ENCODE measurements around the gene ARID5B.

Gene ARID5B

GRCh38 chr10:61952028-61952674, 50.7 kb downstream of the ARID5B start:
- ChIA-PET POLR2A (interaction anchor here (1.0 kb wide), 1 partner anchor 15 kb away, joined by 3 read pairs; no protein-coding TSS in a partner anchor), CTCF (no interaction called here)
- no peak for DNase-seq (ENCODE audit: extremely low spot score)
- TF ChIP-seq TARDBP (IDR thresholded peaks at IDR 0.05) (no peak), FOXM1 (IDR thresholded peaks at IDR 0.05; ENCODE audit: borderline replicate concordance) (no peak), NFRKB (IDR thresholded peaks at IDR 0.05) (no peak), ZNF384 (IDR thresholded peaks at IDR 0.05) (no peak), PKNOX1 (IDR thresholded peaks at IDR 0.05) (no peak), L3MBTL2 (conservative IDR thresholded peaks at IDR 0.05) (no peak), SUZ12 (IDR thresholded peaks at IDR 0.05) (no peak), FOXK2 (IDR thresholded peaks at IDR 0.05) (no peak), HDGF (IDR thresholded peaks at IDR 0.05; ENCODE audit: borderline replicate concordance) (no peak), ELF4 (IDR thresholded peaks at IDR 0.05) (no peak), ARNT (IDR thresholded peaks at IDR 0.05) (no peak), FOXA1 (IDR thresholded peaks at IDR 0.05) (no peak), BHLHE40 (IDR thresholded peaks at IDR 0.05; ENCODE audit: borderline replicate concordance) (no peak), CTBP1 (IDR thresholded peaks at IDR 0.05; ENCODE audit: borderline replicate concordance) (no peak), LEF1 (IDR thresholded peaks at IDR 0.05; ENCODE audit: borderline replicate concordance) (no peak), SP1 (IDR thresholded peaks at IDR 0.05) (no peak)

GRCh38 chr10:61953183-61953582, 51.7 kb downstream of the ARID5B start:
- DNase-seq (ENCODE audit: extremely low spot score) = no peak
- no peak for TF ChIP-seq HDGF (IDR thresholded peaks at IDR 0.05; ENCODE audit: borderline replicate concordance)
- no peak for TF ChIP-seq L3MBTL2 (conservative IDR thresholded peaks at IDR 0.05)
- no peak for TF ChIP-seq ZNF384 (IDR thresholded peaks at IDR 0.05)
- no peak for TF ChIP-seq FOXK2 (IDR thresholded peaks at IDR 0.05)
- TF ChIP-seq SUZ12 (IDR thresholded peaks at IDR 0.05) = no peak
- TF ChIP-seq LEF1 (IDR thresholded peaks at IDR 0.05; ENCODE audit: borderline replicate concordance) = no peak
- TF ChIP-seq PKNOX1 (IDR thresholded peaks at IDR 0.05) = no peak
- no peak for TF ChIP-seq NFRKB (IDR thresholded peaks at IDR 0.05)
- TF ChIP-seq FOXM1 (IDR thresholded peaks at IDR 0.05; ENCODE audit: borderline replicate concordance) = no peak
- TF ChIP-seq ARNT (IDR thresholded peaks at IDR 0.05) = no peak
- TF ChIP-seq TARDBP (IDR thresholded peaks at IDR 0.05) = no peak
- no peak for TF ChIP-seq FOXA1 (IDR thresholded peaks at IDR 0.05)
- ChIA-PET CTCF (no interaction called here), POLR2A (interaction anchor here (1.0 kb wide), 1 partner anchor 14 kb away, joined by 3 read pairs; no protein-coding TSS in a partner anchor)

DNA sequence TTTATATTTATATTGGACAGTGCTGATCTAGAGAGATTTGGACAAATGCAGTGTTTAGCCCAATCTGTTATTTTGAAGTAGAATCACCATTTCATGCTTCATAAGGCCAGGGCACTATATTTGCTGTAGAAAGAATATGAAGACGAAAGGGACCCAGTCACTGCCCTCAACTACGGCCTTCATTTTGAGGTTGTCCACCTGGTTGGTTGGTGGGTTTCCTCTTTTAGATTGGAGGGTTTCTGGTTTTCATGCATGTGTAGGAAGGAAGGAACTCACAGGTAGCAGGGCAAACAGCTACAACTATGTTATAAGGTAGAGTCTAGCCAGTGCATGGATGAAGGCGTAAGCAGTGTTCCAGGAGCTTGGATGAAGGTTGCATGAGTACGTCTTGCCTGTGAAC, 56.3 kb downstream of the ARID5B start:
- CTCF ChIA-PET = no interaction called here
- DNase-seq (ENCODE audit: extremely low spot score) = no peak
- TF ChIP-seq NFRKB (IDR thresholded peaks at IDR 0.05) (no peak), FOXM1 (IDR thresholded peaks at IDR 0.05; ENCODE audit: borderline replicate concordance) (no peak), SP1 (IDR thresholded peaks at IDR 0.05) (no peak), SUZ12 (IDR thresholded peaks at IDR 0.05) (no peak), LEF1 (IDR thresholded peaks at IDR 0.05; ENCODE audit: borderline replicate concordance) (no peak), TARDBP (IDR thresholded peaks at IDR 0.05) (no peak), CTBP1 (IDR thresholded peaks at IDR 0.05; ENCODE audit: borderline replicate concordance) (no peak), FOXK2 (IDR thresholded peaks at IDR 0.05) (no peak), ELF4 (IDR thresholded peaks at IDR 0.05) (no peak), PKNOX1 (IDR thresholded peaks at IDR 0.05) (no peak), ZNF384 (IDR thresholded peaks at IDR 0.05) (no peak), FOXA1 (IDR thresholded peaks at IDR 0.05) (no peak), BHLHE40 (IDR thresholded peaks at IDR 0.05; ENCODE audit: borderline replicate concordance) (no peak), HDGF (IDR thresholded peaks at IDR 0.05; ENCODE audit: borderline replicate concordance) (no peak), L3MBTL2 (conservative IDR thresholded peaks at IDR 0.05) (no peak)
- POLR2A ChIA-PET = no interaction called here

- TF ChIP-seq LEF1 (IDR thresholded peaks at IDR 0.05; ENCODE audit: borderline replicate concordance) (no peak), HDGF (IDR thresholded peaks at IDR 0.05; ENCODE audit: borderline replicate concordance) (no peak), TARDBP (IDR thresholded peaks at IDR 0.05) (no peak)
- ChIA-PET POLR2A (no interaction called here), CTCF (interaction anchor here (0.5 kb wide), 1 partner anchor 9 kb away, joined by 3 read pairs; no protein-coding TSS in a partner anchor)
- no peak for DNase-seq (ENCODE audit: extremely low spot score)
Observed at GRCh38 chr10:61958311-61958710, 56.8 kb downstream of the ARID5B start.

- TF ChIP-seq L3MBTL2 (conservative IDR thresholded peaks at IDR 0.05) (no peak), FOXA1 (IDR thresholded peaks at IDR 0.05) (no peak), PKNOX1 (IDR thresholded peaks at IDR 0.05) (no peak), CTBP1 (IDR thresholded peaks at IDR 0.05; ENCODE audit: borderline replicate concordance) (no peak), SP1 (IDR thresholded peaks at IDR 0.05) (no peak), SUZ12 (IDR thresholded peaks at IDR 0.05) (no peak), ARNT (IDR thresholded peaks at IDR 0.05) (no peak), HDGF (IDR thresholded peaks at IDR 0.05; ENCODE audit: borderline replicate concordance) (no peak), LEF1 (IDR thresholded peaks at IDR 0.05; ENCODE audit: borderline replicate concordance) (no peak), TARDBP (IDR thresholded peaks at IDR 0.05) (no peak), FOXM1 (IDR thresholded peaks at IDR 0.05; ENCODE audit: borderline replicate concordance) (no peak), ZNF384 (IDR thresholded peaks at IDR 0.05) (no peak)
- ChIA-PET POLR2A (no interaction called here), CTCF (interaction anchor here (0.5 kb wide), 1 partner anchor 9 kb away, joined by 3 read pairs; no protein-coding TSS in a partner anchor)
- no peak for DNase-seq (ENCODE audit: extremely low spot score)
Observed at GRCh38 chr10:61958805-61959204, 57.3 kb downstream of the ARID5B start.

Data from HEK293T (cell line).